SKM-1 (cell line): ENCODE measurements around the gene SLC41A1.

ENCODE experiments used
- DNase-seq: peaks from one replicate; lab custom pipeline; 2025; ENCODE audit not compliant: unreplicated experiment; lab: John Stamatoyannopoulos, UW

SLC41A1 gene

DNA sequence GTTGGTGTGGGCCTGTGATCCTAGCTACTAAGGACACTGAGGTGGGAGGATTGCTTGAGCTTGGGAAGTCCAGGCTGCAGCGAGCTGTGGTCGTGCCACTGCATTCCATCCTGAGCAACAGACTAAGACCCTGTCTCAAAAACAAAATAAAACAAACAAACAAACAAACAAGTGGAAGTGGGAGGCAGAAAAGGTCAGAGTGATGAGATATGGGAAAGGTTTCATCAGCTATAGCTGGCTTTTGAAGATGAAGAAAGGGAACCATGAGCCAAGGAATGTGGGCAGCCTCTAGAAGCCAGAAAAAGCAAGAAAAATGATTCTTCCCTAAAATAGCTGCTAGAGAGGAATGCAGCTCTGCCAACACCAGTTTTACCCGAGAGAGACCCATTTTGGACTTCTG, 52.4 kb downstream of the SLC41A1 start:
- DNase-seq = no peak

DNA sequence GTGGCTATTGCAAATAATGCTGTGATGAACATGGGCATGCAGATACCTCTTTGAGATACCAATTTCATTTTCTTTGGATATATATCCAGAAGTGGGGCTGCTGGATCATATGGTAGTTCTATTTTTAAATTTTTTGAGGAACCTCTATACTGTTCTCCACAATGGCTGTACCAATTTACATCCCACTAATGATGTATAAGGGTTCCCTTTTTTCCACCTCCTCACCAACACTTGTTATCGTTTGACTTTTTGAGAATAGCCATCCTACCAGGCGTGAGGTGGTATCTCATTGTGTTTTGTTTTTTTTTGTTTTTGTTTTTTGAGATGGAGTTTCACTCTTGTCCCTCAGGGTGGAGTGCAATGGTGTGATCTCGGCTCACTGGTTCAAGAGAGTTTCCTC, 56.4 kb downstream of the SLC41A1 start:
- DNase-seq = no peak

DNA sequence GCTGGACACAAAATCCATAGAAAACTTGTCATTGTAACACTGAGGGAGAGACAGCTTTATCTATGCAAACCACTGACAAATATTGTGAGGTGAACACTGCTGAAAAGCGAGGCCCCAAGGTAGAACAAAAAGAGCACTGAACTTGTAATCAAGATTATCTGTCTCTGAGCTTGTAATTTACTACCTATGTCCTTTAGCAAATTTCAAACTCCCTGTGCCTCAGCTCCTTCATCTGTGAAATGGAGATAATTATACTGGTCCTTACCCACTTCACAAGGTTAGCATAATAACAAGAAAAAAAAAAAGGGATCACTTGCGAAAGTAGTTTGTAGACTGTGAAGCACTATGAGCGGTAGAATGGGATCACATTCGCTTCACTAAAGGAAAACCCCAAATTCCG, 58.1 kb downstream of the SLC41A1 start:
- no peak for DNase-seq

DNA sequence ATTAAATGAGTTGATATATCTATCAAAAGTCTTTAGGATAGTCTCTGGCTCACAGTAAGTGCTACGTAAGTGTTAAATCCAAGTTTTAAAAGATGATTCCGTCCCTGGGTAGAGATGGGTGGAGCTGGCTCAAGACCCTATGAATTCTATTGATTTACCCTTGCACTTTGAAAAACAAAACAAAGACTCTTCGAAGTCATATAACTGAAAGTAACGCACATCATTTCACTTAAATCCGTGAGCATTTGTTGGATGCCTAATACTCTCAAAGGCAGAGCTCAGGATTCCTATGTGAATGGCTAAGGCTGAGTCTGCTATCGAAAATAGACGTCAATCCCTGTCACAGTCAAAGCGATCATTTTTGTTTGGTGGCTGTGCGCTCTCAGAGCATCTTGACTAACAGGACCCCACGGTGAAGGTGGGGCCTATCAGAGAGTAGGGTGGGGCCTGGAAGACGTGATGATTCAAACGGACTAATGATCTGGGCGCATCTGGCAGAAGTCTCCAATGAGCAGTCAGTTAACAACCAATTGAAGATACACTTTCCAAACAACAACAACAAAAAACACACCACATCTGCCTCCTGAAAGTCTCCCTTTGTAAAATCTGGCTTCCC, 61.9 kb downstream of the SLC41A1 start:
- no peak for DNase-seq

DNA sequence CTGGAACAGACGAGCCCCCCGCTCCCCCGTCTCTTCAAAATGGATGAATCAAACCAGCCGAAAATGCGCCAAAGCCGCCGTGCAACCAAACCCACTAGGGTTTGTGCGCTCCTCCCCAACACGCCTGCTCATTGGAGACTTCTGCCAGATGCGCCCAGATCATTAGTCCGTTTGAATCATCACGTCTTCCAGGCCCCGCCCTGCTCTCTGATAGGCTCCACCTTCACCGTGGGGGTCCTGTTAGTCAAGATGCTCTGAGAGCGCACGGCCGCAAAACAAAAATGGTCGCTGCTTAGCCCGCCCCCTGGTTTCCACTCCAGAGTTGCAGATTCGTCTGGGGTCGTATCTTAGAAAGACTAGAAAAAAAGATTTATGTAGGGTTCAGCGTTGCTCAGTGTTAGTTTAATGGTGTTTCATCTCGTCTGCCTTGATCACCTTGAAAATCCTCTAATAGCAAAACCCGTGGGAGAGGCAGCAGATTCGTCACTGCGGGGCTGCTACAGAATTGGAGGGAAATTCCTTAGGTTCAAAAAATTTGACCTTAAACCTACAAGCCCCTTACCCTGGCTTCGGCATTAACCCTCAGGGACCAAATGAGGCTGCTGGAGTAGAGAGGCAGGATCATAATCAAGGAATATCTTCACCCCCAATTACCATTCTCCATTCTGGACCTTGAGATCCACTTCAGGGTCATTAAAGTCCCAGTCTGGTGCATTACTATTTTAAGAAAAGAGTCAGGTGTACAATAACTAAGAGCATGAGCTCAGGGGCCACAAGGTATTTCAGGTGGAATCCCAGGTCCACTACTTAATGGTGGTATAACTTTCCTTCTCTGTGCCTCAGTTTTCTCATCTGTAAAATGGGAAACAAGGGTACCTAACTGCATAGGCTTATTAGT, 62.6 kb downstream of the SLC41A1 start, which contains the start of gene NUCKS1:
Gene NUCKS1, minus strand, starts transcription at position 45 of the 898 bp plus-strand sequence. CDS start 209 bp downstream, outside the sequence.
- DNase-seq = peak; percentile 99

DNA sequence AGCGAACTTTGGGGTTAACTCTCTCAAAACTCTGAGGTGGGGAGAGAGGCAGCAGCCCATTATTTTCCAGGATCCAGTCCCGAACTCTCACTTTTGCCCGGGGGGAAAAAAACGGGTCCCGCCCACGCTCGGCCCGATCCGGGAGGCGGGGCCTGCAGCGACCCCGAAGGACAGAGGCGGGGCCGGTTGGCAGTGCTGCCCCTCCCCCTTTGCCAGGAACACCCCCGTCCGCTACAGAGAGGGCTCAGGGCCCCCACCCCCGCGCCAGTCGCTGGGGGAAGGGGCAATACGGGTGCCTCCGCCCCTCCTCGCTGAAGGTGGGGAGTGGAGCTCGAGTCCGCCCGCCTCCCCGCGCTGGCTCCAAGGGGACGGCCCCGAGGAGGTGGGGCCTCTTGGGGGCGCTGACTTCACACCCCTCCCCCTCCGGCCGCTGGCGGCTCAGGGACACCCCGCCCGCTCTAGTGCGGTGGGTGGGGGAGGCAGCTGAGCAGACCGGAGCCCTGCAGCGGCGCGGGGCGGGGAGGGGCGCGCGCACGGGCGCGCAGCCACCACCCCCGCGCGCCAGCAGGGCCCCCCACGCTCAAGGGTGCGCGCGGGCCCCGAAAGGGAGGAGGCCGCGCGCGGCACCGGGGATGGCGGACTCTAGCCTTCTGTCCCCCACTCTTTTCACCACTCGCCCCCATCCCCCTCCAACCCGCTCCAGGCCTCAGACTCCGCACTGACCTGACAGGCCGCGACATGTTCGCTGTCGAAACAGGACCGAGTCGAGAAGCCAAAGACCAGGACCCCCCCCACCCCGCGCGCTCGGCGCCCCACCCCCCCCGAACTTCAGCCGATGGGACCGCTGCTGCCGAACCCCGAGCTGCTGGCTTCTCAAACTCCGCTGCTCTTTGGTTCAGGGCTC, 63.5 kb downstream of the SLC41A1 start:
- DNase-seq = peak; percentile 94

DNA sequence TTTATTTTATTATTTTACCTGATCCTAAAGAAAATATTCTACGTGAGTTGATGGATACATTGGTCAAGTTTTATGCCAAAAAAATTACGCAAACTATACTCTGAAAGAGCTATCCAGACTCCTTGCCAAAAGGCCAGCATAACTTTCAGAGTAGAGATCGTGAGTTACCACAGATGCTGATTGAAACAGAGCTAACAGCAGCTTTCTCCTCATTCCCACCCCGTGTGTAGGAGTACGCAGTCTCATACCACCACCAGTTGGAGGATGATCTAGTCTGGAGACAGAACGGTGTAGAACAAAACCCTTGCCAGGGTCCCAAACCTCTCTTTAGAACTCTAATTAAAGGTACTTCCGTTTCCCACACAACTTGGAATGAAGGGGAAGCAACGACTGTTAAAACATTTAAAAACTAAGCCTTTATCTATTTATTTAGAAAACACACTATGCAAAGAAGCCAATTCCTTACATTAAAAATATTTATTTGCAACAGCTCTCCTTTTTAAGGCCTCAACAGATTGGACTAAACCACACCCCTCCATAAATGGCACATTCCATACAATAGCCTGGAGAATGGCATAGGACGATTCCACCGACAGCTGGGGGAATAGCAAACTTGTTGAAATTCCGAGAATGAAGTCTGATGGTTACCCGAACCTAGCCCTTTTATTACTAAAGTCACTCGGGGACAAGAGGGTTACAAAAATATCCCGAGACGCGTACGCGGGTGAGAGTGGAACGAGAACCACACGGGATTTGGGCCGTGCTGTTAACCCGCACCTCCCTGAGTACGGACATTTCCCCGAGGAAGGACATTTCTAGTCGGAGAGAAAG, 64.4 kb downstream of the SLC41A1 start:
- peak; percentile 88 for DNase-seq

DNA sequence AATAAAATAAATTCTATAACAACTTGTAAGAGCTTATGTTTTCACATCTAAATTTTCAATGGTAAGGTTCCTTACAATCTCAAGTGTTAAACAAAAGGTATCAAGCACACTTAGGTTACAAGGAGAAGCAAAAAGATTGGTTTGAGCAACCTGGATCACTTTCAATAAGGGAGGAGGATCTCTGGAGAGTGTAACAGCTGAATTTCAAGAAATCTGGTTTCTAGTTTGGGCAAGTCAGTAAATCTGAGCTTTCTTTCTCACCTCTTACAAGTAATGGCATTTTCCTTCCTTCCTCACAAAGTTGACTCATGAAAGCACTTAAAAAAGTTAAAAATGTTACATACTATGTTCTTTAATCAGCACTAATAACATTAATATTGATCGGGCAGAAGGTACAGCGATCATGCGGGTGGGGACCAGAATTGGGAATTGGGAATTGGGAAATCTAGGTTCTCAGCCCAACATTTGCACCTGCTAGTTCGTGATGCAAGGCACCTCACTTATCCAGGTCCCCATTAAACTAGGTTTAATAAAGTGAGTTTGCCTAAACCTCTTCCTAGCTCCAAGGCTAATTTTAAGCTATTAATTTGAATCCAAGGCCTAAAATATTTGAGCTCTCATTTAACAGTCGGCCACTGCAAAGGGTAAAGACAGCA, 66.1 kb downstream of the SLC41A1 start:
- DNase-seq = no peak

DNA sequence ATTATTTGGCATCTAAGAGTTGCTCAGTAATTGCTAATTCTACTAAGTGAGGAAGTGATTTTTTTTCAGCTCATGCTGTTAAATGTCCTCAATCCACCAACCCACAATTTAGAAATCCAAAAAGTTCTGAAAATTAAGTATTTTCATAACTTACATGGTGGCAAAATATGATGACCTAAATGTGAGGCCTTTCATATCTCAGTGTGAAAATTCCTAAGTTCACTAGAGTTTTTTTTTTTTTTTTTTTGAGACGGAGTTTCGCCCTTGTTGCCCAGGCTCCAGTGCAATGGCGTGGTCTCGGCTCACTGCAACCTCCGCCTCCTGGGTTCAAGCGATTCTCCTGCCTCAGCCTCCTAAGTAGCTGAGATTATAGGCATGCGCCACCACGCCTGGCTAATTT, 68.6 kb downstream of the SLC41A1 start:
- no peak for DNase-seq

DNA sequence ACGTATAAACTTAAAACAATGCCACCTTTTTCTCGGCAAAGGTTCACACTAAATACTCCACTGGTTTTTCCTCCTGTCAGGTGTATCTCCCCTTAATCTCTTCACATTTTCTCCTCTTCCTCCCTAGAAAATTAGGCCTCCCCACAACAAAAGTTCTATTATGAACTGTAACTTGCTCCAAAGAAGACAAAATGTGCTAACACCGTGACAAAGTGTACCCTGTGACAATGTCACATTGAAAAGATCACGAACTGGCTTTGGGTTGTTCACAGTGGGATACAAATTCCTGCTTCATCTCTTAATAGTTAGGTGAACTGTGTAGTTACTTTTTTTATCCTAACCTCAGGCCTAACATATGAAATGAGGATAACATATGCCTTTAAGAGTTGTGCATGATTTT, 69.0 kb downstream of the SLC41A1 start:
- DNase-seq = no peak

DNA sequence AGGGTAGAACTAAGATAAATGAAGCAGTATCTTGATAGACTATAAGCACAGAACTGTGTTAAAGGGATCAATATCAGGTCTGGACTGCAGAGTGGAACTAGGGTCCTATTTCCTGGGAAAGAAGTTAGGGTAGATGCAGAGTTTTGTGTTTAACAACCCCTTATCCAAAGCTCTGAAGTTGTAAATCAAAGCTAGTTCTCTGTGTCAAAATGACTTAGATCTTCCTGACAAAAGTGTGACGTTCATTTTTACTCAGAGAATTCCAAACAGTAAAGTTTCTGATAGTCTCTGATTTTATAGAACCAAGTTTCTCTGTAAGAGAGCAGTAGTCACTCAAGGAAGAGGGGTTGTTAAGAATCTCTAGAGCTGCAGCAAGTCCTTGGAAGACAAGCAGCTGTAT, 71.3 kb downstream of the SLC41A1 start:
- DNase-seq = no peak

DNA sequence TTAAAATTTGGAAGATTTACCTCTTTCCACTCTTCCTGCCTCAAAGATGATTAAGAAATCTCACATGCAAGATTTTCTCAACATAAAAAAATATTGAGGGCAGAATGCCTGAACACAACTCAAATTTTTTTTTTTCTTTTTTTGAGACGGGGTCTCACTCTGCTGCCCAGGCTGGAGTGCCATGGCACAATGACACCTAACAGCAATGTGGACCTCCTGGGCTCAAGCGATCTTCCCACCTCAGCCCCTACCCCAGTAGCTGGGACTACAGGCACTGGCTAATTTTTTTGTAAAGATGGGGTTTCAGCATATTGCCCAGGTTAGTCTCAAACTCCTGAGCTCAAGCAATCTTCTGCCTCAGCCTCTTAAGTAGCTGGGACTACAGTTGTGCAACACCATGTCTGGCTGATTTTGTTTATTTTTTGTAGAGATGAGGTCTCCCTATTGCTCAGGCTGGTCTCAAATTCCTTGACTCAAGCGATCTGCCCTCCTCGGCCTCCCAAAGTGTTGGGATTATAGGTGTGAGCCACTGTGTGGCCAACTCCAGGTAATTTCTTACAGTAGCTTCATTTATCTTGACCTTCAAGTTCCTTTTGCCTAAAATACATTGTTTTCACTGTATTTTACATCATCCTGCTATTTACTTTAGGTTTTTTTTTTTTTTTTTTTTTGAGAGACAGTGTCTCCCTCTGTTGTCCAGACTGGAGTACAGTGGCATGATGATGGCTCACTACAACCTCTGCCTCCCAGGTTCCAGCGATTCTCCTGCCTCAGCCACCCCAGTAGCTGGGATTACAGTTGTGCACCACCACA, 73.4 kb downstream of the SLC41A1 start:
- no peak for DNase-seq
